ENCODE results near the gene PRKN.
A peak's percentile ranks its signal among the peaks of the same experiment; 100 is the strongest.

The PRKN gene

GRCh38 chr6:162450358-162450757 lies 277.2 kb downstream of the PRKN start:
- DNase-seq (ENCODE audit: low read depth) = no peak

GRCh38 chr6:162448294-162448693 lies 279.3 kb downstream of the PRKN start:
- no peak for DNase-seq (ENCODE audit: low read depth)

GRCh38 chr6:162443101-162443500 lies 284.5 kb downstream of the PRKN start:
- DNase-seq (ENCODE audit: low read depth) = no peak

GRCh38 chr6:162442687-162443086 lies 284.9 kb downstream of the PRKN start:
- DNase-seq (ENCODE audit: low read depth) = no peak

- DNase-seq (ENCODE audit: low read depth) = no peak
Measured at GRCh38 chr6:162441991-162442390, 285.6 kb downstream of the PRKN start.

- DNase-seq (ENCODE audit: low read depth) = no peak
Measured at GRCh38 chr6:162438980-162439379, 288.6 kb downstream of the PRKN start.

- DNase-seq (ENCODE audit: low read depth) = no peak
Measured at GRCh38 chr6:162435071-162435470, 292.5 kb downstream of the PRKN start.

- DNase-seq (ENCODE audit: low read depth) = no peak
Measured at GRCh38 chr6:162421004-162421403, 306.6 kb downstream of the PRKN start.

GRCh38 chr6:162416831-162417537 lies 310.6 kb downstream of the PRKN start:
- no peak for DNase-seq (ENCODE audit: low read depth)

GRCh38 chr6:162416307-162416706 lies 311.3 kb downstream of the PRKN start:
- DNase-seq (ENCODE audit: low read depth) = no peak

- DNase-seq (ENCODE audit: low read depth) = no peak
Measured at GRCh38 chr6:162409741-162410691, 317.6 kb downstream of the PRKN start.

GRCh38 chr6:162408826-162409535 lies 318.6 kb downstream of the PRKN start:
- DNase-seq (ENCODE audit: low read depth) = no peak

GRCh38 chr6:162404951-162405350 lies 322.6 kb downstream of the PRKN start:
- no peak for DNase-seq (ENCODE audit: low read depth)

GRCh38 chr6:162403031-162403430 lies 324.5 kb downstream of the PRKN start:
- no peak for DNase-seq (ENCODE audit: low read depth)

- DNase-seq (ENCODE audit: low read depth) = no peak
Measured at GRCh38 chr6:162395181-162395580, 332.4 kb downstream of the PRKN start.

- DNase-seq (ENCODE audit: low read depth) = peak; percentile 36
Measured at GRCh38 chr6:162390961-162391811, 336.4 kb downstream of the PRKN start.

- no peak for DNase-seq (ENCODE audit: low read depth)
Measured at GRCh38 chr6:162389343-162390085, 338.1 kb downstream of the PRKN start.

GRCh38 chr6:162388383-162388777 lies 339.2 kb downstream of the PRKN start:
- DNase-seq (ENCODE audit: low read depth) = no peak

GRCh38 chr6:162387718-162388382 lies 339.7 kb downstream of the PRKN start:
- DNase-seq (ENCODE audit: low read depth) = no peak

GRCh38 chr6:162385980-162386379 lies 341.6 kb downstream of the PRKN start:
- no peak for DNase-seq (ENCODE audit: low read depth)
